Bronchial epithelial cell (primary cell): ENCODE results near the gene R3HCC1L. TPM values are rescaled to one million over a fixed set of nuclear protein-coding genes. Genes with fewer than 3 reads are reported as not detected.
"Not testable (repeated sequence)": the region's sequence is repeated elsewhere in the genome, so short reads cannot be mapped to it uniquely, and the experiment has no call there.

Experiments used
- DNase-seq: peaks from one replicate; pipeline ENCODE4 v3.0.0-alpha.2; 2010; ENCODE audit warnings: low read depth
- FAIRE-seq: peaks from 2 replicates; lab custom pipeline; 2011; peaks lifted over from hg19 to GRCh38; lab: Jason Lieb, UNC
- H3K27me3 ChIP-seq: 2 replicates; pipeline ENCODE4 v1.5.1; 2011; ENCODE audit warnings: low read length; ENCODE audit not compliant: control insufficient read depth, insufficient read depth
- H3K36me3 ChIP-seq: 2 replicates; pipeline ENCODE4 v1.5.1; 2011; ENCODE audit warnings: low read length; ENCODE audit not compliant: control insufficient read depth, insufficient read depth
- H3K4me3 ChIP-seq: 2 replicates; pipeline ENCODE4 v1.5.1; 2011; ENCODE audit warnings: mild to moderate bottlenecking, low read depth, low read length, control low read depth
- CTCF ChIP-seq: IDR thresholded peaks from 2 replicates; pipeline ENCODE4 v1.5.1; 2011; ENCODE audit warnings: mild to moderate bottlenecking, moderate library complexity, low read length, control low read depth, inconsistent platforms; ENCODE audit not compliant: insufficient read depth, severe bottlenecking
- total RNA-seq: library from RNA; depleted of rRNA; stranded (reverse); fragments of >200 nt; gene quantifications from 2 replicates; pipeline ENCODE4 v1.2.1, GENCODE V29; 2014

R3HCC1L gene
- total RNA-seq, 1 donor from 2014 or later, result 13.7 TPM

GRCh38 chr10:98217801-98218200 lies 83.3 kb downstream of the R3HCC1L start:
- DNase-seq (no peak), FAIRE-seq (no peak)
- no peaks in the 10 kb centered on the region for H3K36me3 ChIP-seq
- TF ChIP-seq CTCF, result no peak
- H3K27me3 ChIP-seq, result no peaks in the 10 kb centered on the region
- H3K4me3 ChIP-seq, result no peak overlapping the region

- no peak for DNase-seq
- Histone ChIP-seq H3K36me3 (no peaks in the 10 kb centered on the region), H3K4me3 (no peak overlapping the region), H3K27me3 (no peaks in the 10 kb centered on the region)
- no peak for FAIRE-seq
- no peak for TF ChIP-seq CTCF
Observed at GRCh38 chr10:98223874-98224273, 89.4 kb downstream of the R3HCC1L start.

GRCh38 chr10:98224509-98224908 lies 90.1 kb downstream of the R3HCC1L start:
- no peak for TF ChIP-seq CTCF
- H3K36me3 ChIP-seq, result no peaks in the 10 kb centered on the region
- H3K4me3 ChIP-seq, result no peak overlapping the region
- H3K27me3 ChIP-seq, result no peaks in the 10 kb centered on the region
- FAIRE-seq (no peak), DNase-seq (peak; percentile 27)

- TF ChIP-seq CTCF, result no peak
- H3K27me3 ChIP-seq, result no peaks in the 10 kb centered on the region
- DNase-seq (no peak), FAIRE-seq (no peak)
- no peaks in the 10 kb centered on the region for H3K36me3 ChIP-seq
- H3K4me3 ChIP-seq, result no peak overlapping the region
Observed at GRCh38 chr10:98224996-98225395, 90.5 kb downstream of the R3HCC1L start.

GRCh38 chr10:98226508-98227144 lies 92.2 kb downstream of the R3HCC1L start:
- DNase-seq (no peak), FAIRE-seq (no peak)
- H3K27me3 ChIP-seq, result no peaks in the 10 kb centered on the region
- no peak for TF ChIP-seq CTCF
- no peak overlapping the region for H3K4me3 ChIP-seq
- H3K36me3 ChIP-seq, result no peaks in the 10 kb centered on the region

GRCh38 chr10:98227713-98228112 lies 93.3 kb downstream of the R3HCC1L start:
- not testable (repeated sequence) for H3K4me3 ChIP-seq, DNase-seq, FAIRE-seq, H3K27me3 ChIP-seq, H3K36me3 ChIP-seq

GRCh38 chr10:98228266-98228665 lies 93.8 kb downstream of the R3HCC1L start:
- DNase-seq, FAIRE-seq, H3K4me3 ChIP-seq, H3K36me3 ChIP-seq, H3K27me3 ChIP-seq: not testable (repeated sequence)
